ENCODE measurements around the gene PARK7.
"Not testable (repeated sequence)": the region's sequence is repeated elsewhere in the genome, so short reads cannot be mapped to it uniquely, and the experiment has no call there.

PARK7 gene

DNA sequence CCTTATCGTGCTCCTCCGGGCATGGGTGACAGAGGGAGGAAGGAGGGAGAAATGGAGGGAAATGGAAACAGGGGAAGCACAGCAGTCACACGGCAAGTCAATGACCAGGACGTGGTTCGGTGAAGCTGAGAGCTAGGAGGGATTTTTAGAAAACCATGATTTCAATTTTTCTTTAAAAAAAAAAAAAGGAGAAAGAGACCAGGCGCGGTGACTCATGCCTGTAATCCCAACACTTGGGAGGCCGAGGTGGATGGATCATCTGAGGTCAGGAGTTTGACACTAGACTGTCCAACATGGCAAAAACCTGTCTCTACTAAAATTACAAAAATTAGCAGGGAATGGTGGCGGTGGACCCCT is 20.1 kb upstream of the PARK7 start:
- DNase-seq, result peak; percentile 42
- in situ Hi-C loops (cut with HindIII; ENCODE audit: low pct_ligation_motif_present, low pct_unique_long_range_greater_than_20kb, low sequenced_read_pairs), result no loop called here

DNA sequence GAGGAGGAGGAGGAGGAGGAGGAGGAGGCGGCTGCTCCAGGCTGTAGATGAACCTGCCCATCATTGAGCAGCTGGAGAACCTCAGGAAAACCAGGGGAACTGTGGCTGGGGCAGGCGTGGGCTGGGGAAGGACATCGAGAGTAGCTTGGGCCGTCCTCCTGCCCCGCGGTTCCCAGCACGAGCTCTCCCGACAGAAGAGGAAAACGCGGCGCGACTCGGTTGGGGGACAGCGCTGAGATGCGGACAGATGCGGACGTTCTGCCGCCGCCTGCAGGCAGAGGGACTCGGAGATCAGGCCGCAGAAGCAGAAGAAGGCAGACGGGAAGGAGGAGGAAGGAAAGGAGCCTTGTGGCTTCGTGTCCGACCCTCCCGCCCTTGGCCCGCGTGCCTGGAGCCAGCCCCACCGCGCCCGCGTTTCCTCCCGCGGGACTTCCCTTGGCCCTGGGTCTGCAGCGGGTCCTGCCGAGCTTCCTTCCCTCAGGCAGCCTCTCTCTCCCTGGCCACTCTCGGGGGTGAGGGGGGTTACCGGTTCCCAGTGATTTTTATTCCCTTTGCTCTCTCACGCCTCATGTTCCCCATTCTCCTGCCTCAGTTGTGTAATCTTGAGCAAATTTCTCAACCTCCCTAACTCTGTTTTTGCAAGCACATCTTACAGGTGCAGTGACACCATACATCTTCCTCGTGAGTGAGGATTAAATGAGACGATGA is 19.1 kb upstream of the PARK7 start:
- DNase-seq, result no peak
- in situ Hi-C loops (cut with HindIII; ENCODE audit: low pct_ligation_motif_present, low pct_unique_long_range_greater_than_20kb, low sequenced_read_pairs), result no loop called here

DNA sequence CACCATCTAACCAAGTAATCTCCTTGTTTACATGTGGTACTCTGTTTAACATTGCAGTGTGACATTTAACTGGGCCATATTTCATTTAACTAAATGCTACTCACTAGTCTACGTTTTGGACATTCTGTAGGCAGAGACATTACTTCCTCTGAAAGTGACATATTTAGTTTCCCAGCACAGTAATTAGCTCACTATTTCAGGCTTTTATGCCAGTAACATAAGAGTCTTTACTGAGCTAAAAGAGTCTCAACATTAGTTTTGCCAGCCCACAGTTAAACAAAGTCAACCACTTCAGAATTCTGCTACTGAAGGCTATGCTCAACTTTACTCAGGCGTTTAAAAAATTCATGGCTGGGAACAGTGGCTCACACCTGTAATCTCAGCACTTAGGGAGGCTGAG is 18.3 kb upstream of the PARK7 start:
- no peak for DNase-seq
- in situ Hi-C loops (cut with HindIII; ENCODE audit: low pct_ligation_motif_present, low pct_unique_long_range_greater_than_20kb, low sequenced_read_pairs), result no loop called here

DNA sequence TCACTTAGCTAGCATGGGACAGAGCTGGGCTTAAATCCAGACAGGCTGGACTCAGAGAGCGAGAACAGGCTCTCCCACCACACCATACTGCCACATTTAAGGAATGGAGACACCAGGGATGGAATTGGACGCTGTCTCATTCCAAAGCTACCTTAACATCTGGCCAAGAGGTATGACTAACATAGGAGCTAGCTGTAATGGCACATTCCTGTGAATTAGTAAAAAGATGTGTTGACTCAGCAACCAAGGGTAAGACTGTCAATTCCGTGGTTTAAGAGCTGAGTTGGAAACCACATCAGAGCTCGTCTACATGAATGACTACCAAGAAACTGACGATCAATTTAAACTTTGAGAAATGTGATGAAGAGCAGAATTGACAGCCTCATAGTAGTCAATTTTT is 12.6 kb upstream of the PARK7 start:
- peak; percentile 79 for DNase-seq

DNA sequence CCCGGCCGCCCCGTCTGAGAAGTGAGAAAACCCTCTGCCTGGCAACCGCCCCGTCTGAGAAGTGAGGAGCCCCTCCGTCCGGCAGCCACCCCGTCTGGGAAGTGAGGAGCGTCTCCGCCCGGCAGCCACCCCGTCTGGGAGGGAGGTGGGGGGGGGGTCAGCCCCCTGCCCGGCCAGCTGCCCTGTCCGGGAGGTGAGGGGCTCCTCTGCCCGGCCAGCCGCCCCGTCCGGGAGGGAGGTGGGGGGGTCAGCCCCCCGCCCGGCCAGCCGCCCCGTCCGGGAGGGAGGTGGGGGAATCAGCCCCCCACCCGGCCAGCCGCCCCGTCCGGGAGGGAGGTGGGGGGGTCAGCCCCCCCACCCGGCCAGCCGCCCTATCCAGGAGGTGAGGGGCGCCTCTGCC is 8.7 kb upstream of the PARK7 start:
- not testable (repeated sequence) for DNase-seq

More for the DNA sequence above, 12.6 kb upstream of the PARK7 start:
- in situ Hi-C loops (cut with HindIII; ENCODE audit: low pct_ligation_motif_present, low pct_unique_long_range_greater_than_20kb, low sequenced_read_pairs), result no loop called here

DNA sequence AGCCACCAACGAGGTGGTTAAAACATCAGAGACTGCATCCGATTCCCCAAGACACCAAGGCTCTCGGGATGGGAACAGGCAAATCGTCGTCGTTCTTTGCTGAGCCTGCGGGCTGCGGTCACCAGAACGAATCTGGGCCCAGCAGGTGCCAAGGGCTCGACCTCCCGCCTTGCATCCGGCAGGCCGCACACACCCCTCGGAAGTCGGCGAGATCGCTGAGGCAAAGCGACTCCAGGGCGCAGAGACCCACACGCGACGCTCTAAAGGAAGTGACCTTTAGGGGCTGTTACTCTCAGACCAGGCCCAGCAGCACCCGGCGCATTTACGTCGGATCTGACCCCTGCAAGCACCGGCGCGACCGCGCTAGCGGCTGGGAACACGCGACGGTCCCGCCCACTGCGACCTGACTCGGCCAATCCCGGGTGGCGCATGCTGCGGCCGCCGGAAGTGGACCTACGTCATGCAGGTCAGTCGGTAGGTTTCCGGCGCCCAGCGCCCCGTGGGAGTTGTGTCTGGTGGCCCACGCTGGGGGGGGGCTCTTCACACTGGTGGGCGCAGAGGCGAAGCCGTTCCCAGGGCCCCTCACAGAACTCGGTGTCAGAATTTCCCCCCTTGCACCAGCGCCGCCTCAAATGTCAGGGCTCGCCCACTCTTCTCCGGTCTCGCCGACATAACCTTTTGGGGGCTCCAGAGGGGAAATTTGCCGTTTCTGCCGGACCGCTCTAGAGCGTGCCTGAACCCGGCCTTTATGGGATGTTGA is 7.5 kb upstream of the PARK7 start:
- DNase-seq, result peak; percentile 87
- in situ Hi-C loops (cut with HindIII; ENCODE audit: low pct_ligation_motif_present, low pct_unique_long_range_greater_than_20kb, low sequenced_read_pairs), result no loop called here

More for the DNA sequence above, 8.7 kb upstream of the PARK7 start:
- in situ Hi-C loops (cut with HindIII; ENCODE audit: low pct_ligation_motif_present, low pct_unique_long_range_greater_than_20kb, low sequenced_read_pairs), result not testable (repeated sequence)

DNA sequence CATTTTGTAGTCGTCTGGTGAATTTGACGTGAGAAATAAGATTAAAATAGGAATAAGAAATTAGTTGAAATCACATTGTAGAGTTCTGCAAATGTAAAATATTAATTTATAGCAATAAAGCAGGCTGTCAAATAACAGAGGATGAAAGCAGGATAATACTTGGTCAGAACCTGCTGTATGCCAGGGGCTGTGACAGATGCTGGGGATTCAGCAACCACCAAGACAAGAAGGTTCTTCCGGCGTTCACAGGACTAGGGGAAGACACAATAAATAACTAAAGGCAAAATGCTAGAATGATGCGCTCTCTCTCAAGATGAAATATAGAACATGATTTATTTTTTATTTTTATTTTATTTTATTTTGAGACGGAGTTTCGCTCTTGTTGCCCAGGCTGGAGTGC is 6.8 kb upstream of the PARK7 start:
- DNase-seq, result no peak
- in situ Hi-C loops (cut with HindIII; ENCODE audit: low pct_ligation_motif_present, low pct_unique_long_range_greater_than_20kb, low sequenced_read_pairs), result no loop called here

DNA sequence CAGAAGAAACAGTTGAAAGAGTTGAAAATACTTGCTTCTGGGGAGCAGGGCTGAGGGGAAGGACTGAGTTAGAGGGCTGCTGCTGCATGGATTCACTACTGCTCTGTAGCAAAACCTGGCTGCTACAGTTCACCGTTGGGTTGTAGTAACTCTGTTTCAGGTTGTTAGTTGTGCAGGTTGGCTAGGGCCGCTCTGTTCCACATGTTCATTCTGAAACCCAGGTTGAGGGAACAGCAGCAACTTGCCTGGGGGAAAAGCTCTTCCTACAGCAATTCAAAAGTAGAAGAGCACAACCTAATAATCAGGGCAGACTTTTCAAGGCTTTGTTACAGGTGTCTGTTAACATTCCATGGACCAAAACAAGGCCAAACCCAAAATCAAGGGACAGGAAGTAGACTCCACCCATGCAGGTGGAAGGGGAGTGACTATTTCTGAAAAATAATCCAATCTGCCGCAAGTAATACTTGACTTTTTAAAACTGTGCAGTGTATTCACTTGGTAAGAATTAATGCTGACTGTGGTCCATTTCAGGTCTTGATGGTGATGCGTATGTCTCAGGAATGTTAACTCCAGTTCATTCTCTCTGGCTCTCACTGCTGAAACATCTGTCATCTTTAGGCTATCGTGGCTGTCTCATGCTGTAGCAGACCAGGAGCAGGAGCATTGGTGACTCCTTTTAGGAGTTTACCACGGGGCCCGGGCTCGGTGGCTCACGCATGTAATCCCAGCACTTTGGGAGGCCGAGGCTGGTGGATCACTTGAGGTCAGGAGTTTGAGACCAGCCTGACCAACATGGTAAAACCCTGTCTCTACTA is 5.1 kb upstream of the PARK7 start:
- in situ Hi-C loops (cut with HindIII; ENCODE audit: low pct_ligation_motif_present, low pct_unique_long_range_greater_than_20kb, low sequenced_read_pairs), result no loop called here
- peak; percentile 16 for DNase-seq

DNA sequence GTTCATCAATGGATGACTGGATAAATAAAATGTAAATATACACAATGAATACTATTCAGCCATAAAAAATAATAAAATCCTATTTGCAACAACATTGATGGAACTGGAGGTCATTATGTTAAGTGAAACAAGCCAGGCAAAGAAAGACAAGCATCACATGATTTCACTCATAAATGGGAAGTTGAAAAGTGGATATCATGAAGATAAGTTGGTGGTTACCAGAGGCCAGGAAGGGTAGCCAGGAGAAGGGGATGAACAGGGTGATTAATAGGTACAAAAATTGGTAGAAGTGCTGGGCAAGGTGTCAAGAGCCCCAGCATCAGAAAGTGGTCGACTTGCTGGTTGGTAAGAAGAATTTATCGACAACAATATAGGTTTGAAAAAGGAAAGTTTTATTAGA is 1.3 kb upstream of the PARK7 start:
- no peak for DNase-seq
- in situ Hi-C loops (cut with HindIII; ENCODE audit: low pct_ligation_motif_present, low pct_unique_long_range_greater_than_20kb, low sequenced_read_pairs), result no loop called here

DNA sequence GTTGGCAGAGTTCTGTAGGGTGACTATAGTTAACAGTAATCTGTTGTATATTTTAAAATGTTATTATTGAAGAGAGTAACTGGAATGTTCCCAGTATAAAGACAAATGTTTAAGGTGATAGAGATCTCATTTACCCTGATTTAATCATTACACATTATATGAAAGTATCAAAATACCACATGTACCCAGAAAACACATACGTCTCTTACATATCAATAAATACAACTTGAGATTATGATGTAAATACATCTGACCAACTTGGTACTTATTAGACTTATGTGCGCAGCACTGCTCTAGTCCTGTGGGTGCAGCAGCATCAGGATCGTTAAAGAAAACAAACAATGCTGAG is 670 bp upstream of the PARK7 start:
- in situ Hi-C loops (cut with HindIII; ENCODE audit: low pct_ligation_motif_present, low pct_unique_long_range_greater_than_20kb, low sequenced_read_pairs), result no loop called here
- DNase-seq, result no peak

DNA sequence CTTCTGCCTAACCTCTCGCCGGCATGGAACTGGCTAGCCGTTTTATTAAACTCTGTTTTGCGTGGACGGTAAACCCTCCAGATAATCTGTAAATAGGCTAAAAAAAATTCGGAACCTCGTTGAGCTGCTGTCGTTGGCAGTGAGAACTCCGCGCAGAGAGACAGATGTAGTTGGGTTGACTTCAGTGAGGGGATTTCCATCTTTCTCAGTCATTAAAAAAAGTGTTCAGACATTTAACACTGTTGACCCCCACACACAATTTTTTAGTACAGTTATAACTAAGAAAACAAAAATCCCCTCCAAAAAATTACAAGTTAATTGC is 464 bp downstream of the PARK7 start:
- in situ Hi-C loops (cut with HindIII; ENCODE audit: low pct_ligation_motif_present, low pct_unique_long_range_greater_than_20kb, low sequenced_read_pairs), result no loop called here
- DNase-seq, result no peak

DNA sequence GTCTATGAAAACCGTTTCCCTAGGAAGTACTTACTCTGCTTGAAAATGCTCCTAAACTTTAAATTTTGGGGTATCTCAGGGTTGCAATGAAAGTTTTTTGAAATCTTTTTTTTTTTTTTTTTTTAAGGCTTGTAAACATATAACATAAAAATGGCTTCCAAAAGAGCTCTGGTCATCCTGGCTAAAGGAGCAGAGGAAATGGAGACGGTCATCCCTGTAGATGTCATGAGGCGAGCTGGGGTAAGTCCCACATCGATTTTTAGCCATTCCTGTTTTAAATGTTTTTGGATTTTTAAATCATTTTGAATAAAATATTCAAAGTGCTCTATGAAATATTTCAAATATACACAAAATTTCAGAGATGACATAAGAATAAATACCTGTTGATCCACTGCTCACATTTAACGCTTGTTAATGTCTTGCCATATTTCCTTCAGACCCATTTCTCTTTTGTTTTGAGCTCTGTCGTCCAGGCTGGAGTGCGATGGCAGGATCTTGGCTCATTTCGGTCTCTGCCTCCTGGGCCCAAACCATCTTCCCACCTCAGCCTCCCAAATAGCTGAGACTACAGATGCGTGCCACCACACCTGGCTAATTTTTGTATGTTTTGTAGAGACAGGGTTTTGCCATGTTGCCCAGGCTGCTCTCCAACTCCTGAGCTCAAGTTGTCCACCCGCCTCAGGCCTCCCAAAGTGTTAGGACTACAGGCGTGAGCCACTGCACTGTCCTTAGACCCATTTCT is 1.3 kb downstream of the PARK7 start:
- no peak for DNase-seq
- in situ Hi-C loops (cut with HindIII; ENCODE audit: low pct_ligation_motif_present, low pct_unique_long_range_greater_than_20kb, low sequenced_read_pairs), result no loop called here

DNA sequence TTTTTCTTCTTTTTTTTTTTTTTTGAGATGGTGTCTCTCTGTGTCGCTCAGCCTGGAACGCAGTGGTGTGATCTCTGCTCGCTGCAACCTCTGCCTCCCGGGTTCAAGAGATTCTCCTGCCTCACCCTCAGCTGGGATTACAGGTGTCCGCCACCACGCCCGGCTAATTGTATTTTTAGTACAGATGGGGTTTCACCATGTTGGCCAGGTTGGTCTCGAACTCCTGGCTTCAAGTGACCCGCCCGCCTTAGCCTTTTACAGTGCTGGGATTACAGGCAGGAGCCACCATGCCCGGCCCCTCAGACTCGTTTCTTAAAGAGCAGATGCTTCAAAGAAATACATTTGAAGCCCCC is 1.8 kb downstream of the PARK7 start:
- in situ Hi-C loops (cut with HindIII; ENCODE audit: low pct_ligation_motif_present, low pct_unique_long_range_greater_than_20kb, low sequenced_read_pairs); DNase-seq: not testable (repeated sequence)

DNA sequence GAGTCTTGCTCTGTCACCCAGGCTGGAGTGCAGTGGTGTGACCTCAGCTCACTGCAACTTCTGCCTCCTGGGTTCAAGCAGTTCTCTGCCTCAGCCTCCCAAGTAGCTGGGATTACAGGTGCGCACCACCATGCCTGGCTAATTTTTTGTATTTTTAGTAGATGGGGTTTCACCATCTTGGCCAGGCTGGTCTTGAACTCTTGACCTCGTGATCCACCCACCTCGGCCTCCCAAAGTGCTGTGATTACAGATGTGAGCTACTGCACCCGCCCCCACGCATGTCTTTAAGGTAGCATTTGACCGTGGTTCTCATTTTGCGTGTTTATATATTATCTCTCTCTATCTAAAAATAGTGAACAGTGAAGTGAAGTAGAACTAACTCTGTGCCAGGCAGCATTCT is 2.3 kb downstream of the PARK7 start:
- in situ Hi-C loops (cut with HindIII; ENCODE audit: low pct_ligation_motif_present, low pct_unique_long_range_greater_than_20kb, low sequenced_read_pairs), result not testable (repeated sequence)

DNA sequence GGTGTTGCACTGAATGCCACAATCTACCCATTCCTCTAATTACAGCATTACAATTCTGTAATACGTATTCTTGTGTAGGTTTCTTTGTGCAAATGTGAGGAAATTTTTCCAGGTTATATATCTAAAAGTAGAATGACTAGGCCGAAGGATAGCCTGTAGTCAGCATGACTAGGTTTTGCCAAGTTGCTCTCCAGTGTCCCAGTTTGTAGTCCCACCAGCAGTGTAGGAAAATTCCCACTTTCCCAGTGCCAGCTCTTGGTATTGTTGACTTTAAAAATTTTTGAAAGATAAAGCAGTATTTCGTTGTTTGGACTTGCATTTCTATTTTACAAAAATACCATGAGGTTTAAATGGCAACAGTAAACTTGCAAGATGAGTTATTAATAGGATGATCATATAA is 3.0 kb downstream of the PARK7 start:
- no peak for DNase-seq
- in situ Hi-C loops (cut with HindIII; ENCODE audit: low pct_ligation_motif_present, low pct_unique_long_range_greater_than_20kb, low sequenced_read_pairs), result no loop called here

More for the DNA sequence above, 2.3 kb downstream of the PARK7 start:
- DNase-seq, result not testable (repeated sequence)

DNA sequence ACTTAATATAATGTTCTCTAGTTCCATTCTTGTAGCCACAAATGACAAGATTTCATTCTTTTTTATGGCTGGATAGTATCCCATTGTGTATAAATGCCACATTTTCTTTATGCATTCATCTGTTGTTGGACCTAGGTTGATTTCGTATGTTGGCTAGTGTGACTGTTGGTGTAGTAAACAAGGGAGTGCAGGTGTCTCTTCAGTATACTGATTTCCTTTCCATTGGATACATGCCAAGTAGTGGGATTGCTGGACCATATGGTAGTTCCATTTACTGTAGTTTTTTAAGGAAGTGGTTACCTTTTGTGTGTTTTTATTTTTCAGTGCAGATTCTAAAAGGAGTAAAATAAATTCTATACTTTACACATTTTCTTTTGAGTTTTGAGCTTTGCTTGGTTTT is 5.7 kb downstream of the PARK7 start:
- DNase-seq, result no peak
- in situ Hi-C loops (cut with HindIII; ENCODE audit: low pct_ligation_motif_present, low pct_unique_long_range_greater_than_20kb, low sequenced_read_pairs), result no loop called here

DNA sequence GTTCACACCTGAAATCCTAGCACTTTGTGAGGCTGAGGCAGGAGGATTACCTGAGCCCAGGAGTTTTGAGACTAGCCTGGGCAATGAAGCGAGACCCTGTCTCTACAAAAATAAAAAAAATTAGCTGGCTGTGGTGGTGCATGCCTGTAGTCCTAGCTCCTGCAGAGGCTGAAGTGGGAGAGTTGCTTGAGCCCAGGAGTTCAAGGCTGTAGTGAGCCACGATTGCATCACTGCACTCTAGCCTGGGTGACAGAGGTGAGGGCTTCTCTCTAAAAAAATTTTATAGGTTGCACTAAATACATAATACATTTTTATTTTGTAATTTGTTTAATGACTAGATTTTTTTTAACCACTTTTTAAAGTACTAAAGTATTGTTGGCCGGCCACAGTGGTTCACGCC is 6.1 kb downstream of the PARK7 start:
- in situ Hi-C loops (cut with HindIII; ENCODE audit: low pct_ligation_motif_present, low pct_unique_long_range_greater_than_20kb, low sequenced_read_pairs), result no loop called here
- DNase-seq, result no peak

DNA sequence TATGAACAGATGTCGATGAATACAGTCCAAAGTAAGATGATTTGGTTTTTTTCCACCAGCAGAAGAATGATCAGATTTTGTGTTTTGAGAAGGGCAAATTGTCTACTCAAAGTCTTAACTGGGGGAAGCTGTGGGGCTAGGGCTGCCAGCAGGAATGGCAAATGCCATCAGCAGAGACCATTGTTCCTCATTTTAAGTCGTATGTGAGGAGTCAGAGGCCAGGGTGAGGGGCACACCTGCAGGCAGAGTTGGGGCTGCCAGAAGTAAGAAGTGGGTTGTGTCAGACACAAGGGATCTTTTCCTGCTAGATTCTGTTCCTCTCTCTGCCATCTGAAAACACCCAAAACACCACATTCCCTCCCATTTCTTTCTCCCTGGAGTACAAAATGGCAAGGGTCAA is 8.7 kb downstream of the PARK7 start:
- DNase-seq, result no peak
- in situ Hi-C loops (cut with HindIII; ENCODE audit: low pct_ligation_motif_present, low pct_unique_long_range_greater_than_20kb, low sequenced_read_pairs), result no loop called here

DNA sequence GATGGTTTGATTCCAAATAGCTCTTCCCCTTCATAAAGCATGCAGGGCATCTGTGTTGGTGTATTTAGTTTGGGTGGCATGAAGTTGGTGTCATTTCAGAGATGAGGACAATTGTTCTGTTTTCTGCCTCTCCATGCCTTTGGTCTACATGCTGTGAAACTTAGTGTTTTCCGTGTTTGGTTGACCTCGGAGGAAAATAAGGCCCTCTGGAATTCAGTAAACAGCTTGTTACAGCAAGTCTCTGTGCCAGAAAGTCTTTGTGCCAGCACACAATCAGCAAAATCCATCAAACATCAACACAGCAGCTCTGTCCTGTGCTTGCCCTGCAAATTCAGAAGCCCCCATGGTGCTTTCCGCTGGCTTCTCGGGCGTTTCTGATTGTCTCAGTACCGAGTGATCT is 9.5 kb downstream of the PARK7 start:
- in situ Hi-C loops (cut with HindIII; ENCODE audit: low pct_ligation_motif_present, low pct_unique_long_range_greater_than_20kb, low sequenced_read_pairs), result no loop called here
- DNase-seq, result no peak
